GM12875 (cell line): ENCODE measurements around the gene LRRC61.

Experiments
- H3K4me3 ChIP-seq: one replicate; pipeline ENCODE4 v1.5.1; 2011; ENCODE audit warnings: low read depth, low read length, control low read depth
- CTCF ChIP-seq: IDR thresholded peaks from 2 replicates; pipeline ENCODE4 v1.5.1; 2011; ENCODE audit warnings: low read depth, mild to moderate bottlenecking, control low read depth, inconsistent platforms, low read length, moderate library complexity, borderline replicate concordance; ENCODE audit not compliant: insufficient read depth

The LRRC61 gene

GRCh38 chr7:150378115-150378852 is 55.1 kb downstream of the LRRC61 start:
- H3K4me3 ChIP-seq, result peak overlapping the region; percentile 65
- TF ChIP-seq CTCF, result 0 out of 2 replicates have a peak, but pooled peaks have one; percentile 1

- H3K4me3 ChIP-seq, result peak within 1 kb of the TSS; percentile 65
- no peak for TF ChIP-seq CTCF
Measured at GRCh38 chr7:150378853-150379440, 55.8 kb downstream of the LRRC61 start, which contains the start of gene ZNF775. Gene ZNF775, plus strand, starts transcription at chr7:150379330. Its CDS starts 9,141 bp downstream, at chr7:150388471.

- no peak for TF ChIP-seq CTCF
- H3K4me3 ChIP-seq, result peak overlapping the region; percentile 65
Measured at GRCh38 chr7:150379441-150380379, 56.6 kb downstream of the LRRC61 start.

GRCh38 chr7:150380463-150380862 is 57.3 kb downstream of the LRRC61 start:
- no peak for TF ChIP-seq CTCF
- peak overlapping the region; percentile 65 for H3K4me3 ChIP-seq

- no peak overlapping the region for H3K4me3 ChIP-seq
- TF ChIP-seq CTCF, result no peak
Measured at GRCh38 chr7:150381096-150381495, 57.9 kb downstream of the LRRC61 start.

GRCh38 chr7:150381785-150382122 is 58.6 kb downstream of the LRRC61 start:
- TF ChIP-seq CTCF, result no peak
- H3K4me3 ChIP-seq, result no peak overlapping the region
